SU-DHL-6 (cell line): Measurements from ENCODE around the gene PHTF2.

ENCODE experiments used
- CTCF ChIP-seq: fragments of 200-600 bp; sonication (generic); IDR thresholded peaks from one replicate; pipeline ENCODE4 v1.5.1; 2017; ENCODE audit warnings: antibody characterized with exemption, mild to moderate bottlenecking, low read length, moderate library complexity; ENCODE audit not compliant: insufficient read depth, poor library complexity, severe bottlenecking
- EZH2phosphoT487 ChIP-seq: fragments of 200-600 bp; sonication (generic), shearing (Covaris generic); conservative IDR thresholded peaks from 2 replicates; pipeline ENCODE4 v1.6.1; 2018; ENCODE audit warnings: mild to moderate bottlenecking, antibody characterized with exemption, low read length, moderate library complexity, mixed read lengths

GRCh38 chr7:77859343-77859742 is 60.8 kb downstream of the PHTF2 start:
- TF ChIP-seq CTCF (no peak), EZH2phosphoT487 (no peak)
